Occipital lobe (tissue), 2 donors: ENCODE data around the gene SMIM24. TPM values are rescaled to one million over a fixed set of nuclear protein-coding genes. Genes with fewer than 3 reads are reported as not detected.
A peak's percentile ranks its signal among the peaks of the same experiment; 100 is the strongest.

Experiments used
- DNase-seq: peaks from one replicate; lab custom pipeline; 2025; lab: John Stamatoyannopoulos, UW
- total RNA-seq: library from RNA; depleted of rRNA; stranded (reverse); fragments of >200 nt; gene quantifications from one replicate; pipeline ENCODE4 v1.2.3, GENCODE V29; 2014

The SMIM24 gene
- total RNA-seq, 1 donor from 2014 or later, result not detected

- DNase-seq, result no peak
Observed at GRCh38 chr19:3499738-3500428, 19.6 kb upstream of the SMIM24 start.

GRCh38 chr19:3497757-3498520, 17.6 kb upstream of the SMIM24 start:
- DNase-seq, result no peak

GRCh38 chr19:3496392-3497273, 16.3 kb upstream of the SMIM24 start:
- DNase-seq, result no peak

- no peak for DNase-seq
Observed at GRCh38 chr19:3494559-3494958, 14.2 kb upstream of the SMIM24 start.

DNA sequence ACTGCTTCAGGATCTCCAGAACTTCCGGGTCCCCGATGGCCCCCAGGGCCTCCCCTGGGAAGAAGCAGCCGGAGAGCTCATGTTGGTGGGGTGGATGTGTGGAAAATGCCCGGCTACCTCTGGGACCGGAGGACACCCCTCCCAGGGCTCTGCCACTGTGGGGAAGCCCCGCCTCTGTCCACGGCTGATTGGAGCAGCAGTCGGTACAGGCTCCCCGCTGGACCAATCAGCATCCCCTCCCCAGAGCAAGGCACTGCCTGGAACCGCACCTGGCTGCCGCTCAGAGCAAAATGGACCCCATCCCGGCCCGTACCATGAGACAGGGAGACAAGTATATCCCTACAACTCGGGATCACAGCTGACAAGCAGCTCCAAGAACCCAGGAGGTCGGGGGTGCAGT, 13.7 kb upstream of the SMIM24 start:
- peak; percentile 86 for DNase-seq

GRCh38 chr19:3493651-3494050, 13.3 kb upstream of the SMIM24 start:
- no peak for DNase-seq

- DNase-seq, result no peak
Observed at GRCh38 chr19:3492919-3493318, 12.6 kb upstream of the SMIM24 start.

DNA sequence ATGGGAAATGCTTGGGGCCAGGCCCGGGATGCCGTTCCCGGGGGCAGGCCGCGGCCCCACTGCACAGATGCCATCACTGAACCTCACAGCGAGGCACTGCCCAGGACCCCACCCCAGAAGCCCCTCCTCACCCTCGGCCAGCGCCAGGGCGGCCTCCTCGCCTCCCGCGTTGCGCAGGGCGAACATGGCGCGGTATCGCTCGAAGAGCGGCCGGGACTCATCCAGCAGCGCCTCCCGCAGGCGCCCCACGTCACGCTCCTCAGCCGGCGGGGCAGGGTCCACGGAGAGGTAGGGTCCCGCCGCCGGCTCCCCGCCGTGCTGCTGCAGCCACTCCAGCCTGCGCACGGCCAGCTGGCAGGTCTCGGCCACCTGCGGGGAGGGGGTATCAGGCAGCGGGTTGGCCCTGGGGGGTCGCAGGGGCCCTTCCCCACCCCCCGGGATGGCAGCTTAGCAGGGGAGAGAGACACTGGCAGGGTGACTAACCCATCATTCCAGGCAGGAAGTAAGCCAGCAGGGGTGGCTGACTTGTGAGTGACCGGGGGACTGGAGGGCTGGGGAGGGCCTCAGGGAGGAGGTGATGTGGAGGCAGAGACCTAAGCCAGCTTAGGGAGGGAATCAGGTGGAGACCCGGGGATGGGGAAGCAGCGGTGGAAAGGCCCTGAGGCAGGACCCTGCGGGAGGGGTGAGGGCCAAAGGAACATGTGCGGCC, 12.0 kb upstream of the SMIM24 start:
- no peak for DNase-seq

DNA sequence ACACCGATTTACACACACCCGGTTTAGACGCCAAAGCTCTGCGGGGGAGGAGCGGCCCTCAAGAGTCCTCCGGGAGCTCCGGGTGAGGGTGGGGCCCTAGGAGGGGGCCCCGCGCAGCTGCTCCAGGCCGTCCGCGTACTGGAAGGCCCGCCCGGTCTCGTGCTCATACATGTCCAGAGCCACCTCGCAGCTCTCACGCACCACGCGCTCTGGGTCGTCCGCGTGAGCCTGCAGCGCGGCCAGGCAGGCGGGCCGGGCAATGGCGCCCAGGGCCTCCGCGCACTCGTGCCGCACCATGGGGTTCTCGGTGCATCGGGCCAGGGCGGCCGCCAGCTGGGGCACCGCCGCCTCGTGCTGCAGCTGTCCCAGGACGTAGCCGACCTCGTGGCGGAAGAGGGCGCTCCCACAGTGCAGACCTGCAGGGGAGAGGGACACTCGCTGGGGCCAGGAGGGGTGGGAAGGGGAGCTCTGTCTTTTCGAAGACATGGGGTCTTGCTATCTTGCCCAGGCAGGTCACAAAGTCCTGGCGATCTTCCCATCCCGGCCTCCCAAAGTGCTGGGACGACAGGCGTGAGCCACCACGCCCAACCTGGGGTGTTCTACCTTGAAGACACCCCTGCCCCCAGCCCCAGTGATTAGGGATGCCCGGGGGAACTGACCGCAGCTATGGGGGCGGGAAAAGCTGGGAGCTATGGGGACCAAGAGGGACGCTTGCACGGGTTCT, 11.2 kb upstream of the SMIM24 start:
- no peak for DNase-seq

- DNase-seq, result no peak
Observed at GRCh38 chr19:3483226-3483628, 2.9 kb upstream of the SMIM24 start, which contains the start of gene SMIM44. SMIM44 (minus strand) TSS chr19:3483441; CDS start chr19:3483403, 38 bp downstream.

GRCh38 chr19:3482507-3483225, 2.3 kb upstream of the SMIM24 start:
- DNase-seq, result no peak

- DNase-seq, result no peak
Observed at GRCh38 chr19:3481241-3482090, 1.1 kb upstream of the SMIM24 start.

GRCh38 chr19:3479834-3480215, 500 bp downstream of the SMIM24 start:
- DNase-seq, result no peak

DNA sequence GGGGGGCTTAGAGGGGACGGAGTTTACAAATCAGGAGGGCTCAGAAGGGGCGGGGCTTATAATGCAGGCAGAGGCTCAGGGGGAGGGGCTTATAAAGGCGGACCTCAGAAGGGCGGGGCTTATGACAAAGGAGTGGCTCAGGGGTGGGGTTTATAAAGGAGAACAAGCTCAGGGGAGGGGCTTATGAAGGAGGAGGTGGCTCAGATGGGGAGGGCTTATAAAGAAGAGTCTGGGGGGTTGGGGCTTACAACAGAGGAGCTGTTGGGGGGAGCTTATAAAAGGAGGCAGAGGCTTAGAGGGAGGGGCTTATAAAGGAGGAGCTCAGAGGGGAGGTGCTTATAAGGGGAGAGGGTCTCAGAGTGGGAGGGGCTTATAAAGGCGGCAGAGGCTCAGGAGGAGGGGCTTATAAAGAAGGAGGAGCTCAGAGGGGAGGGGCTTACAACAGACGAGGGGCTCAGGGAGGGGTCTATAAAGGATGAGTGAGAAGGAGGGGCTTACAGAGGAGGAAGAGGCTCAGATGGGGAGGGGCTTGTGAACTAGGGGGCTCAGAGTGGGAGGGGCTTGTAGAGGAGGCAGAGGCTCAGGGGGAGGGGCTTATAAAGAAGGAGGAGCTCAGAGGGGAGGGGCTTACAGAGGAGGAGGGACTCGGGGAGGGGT, 1.0 kb downstream of the SMIM24 start:
- no peak for DNase-seq

GRCh38 chr19:3478409-3479176, 1.7 kb downstream of the SMIM24 start:
- DNase-seq, result no peak

DNA sequence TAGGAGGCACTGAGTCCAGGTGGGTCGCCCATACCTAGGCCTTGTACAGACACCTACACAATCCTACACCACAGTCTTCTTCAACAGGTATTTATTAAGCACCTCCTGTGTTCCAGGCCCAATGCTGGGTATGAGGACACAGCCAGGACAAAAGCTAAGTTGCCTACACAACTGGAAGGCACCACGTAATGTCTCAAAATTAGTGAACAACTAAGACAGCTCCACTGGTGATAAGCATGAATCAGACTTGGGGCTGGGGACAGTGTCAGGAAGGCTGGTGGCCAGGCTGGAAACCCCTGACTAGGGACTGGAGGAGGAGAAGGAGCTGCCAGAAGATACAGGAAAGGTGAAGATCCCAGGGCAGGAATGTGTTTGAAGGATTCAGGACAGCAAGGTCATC, 2.4 kb downstream of the SMIM24 start:
- no peak for DNase-seq

DNA sequence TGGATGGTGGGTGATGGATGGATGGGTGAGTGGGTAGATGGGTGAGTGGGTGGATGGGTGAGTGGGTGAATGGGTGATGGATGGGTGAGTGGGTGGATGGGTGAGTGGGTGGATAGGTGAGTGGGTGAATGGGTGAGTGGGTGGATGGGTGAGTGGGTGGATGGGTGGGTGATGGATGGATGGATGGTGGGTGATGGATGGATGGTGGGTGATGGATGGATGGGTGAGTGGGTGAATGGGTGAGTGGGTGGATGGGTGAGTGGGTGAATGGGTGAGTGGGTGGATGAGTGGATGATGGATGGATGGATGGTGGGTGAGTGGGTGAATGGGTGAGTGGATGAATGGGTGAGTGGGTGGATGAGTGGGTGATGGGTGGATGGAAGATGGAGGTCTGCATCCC, 2.8 kb downstream of the SMIM24 start:
- DNase-seq, result no peak

- no peak for DNase-seq
Observed at GRCh38 chr19:3476830-3477229, 3.5 kb downstream of the SMIM24 start.
